ENCODE results near the gene HSD17B8. TPM values are rescaled to one million over a fixed set of nuclear protein-coding genes. Genes with fewer than 3 reads are reported as not detected.
"Not testable (repeated sequence)": the region's sequence is repeated elsewhere in the genome, so short reads cannot be mapped to it uniquely, and the experiment has no call there.

HSD17B8 gene
- total RNA-seq, 4 donors from 2014 or later: 2.0 to 15.0 (median 12.9) TPM

DNA sequence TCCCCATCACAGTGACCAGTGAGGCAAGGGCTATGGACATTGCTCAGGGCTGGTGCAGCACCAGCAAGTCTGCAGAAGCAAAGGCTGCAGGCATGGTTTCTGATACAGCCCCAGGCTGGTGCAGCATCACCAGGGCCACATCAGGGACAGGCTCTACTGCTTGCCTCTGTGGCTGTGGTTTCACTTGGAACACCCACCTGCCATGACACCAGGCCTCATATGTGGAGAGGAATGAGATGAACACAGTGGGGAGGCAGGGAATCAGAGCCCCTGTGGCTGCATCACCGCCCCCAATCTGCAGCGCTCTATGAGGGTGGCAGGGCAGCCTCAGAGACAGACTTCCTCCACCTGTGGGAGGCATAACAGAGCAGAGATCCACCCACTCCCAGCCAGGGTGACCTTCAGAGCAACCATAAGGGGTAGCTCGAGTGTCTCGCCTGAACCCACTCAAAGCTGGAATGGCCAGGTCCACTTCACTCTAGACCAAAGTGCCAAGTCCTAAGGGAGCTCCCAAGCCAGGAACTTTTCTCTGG, 11.7 kb downstream of the HSD17B8 start:
- intact Hi-C loops (cut with DNase I): no loop called here
- WGBS: 84% methylated on average over 3 of the region's 4 CpGs

DNA sequence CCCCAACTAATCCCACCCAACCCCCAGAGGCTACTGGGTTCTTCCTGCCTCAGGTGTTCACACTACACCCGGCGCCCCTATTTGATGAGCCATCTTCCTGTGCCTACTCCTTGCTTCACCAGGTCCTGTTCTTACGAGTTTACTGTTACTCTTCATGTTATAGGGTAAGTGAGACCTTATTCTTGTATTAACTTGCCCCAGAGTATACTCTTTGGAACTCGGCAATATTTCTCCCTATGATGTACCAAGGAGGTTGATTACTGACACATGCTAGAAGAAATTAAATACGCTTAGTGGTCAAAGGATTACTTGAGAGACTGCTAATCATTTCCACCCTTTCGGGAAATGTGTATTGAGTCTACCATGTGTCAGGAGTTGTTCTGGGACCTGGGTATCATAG, 12.8 kb downstream of the HSD17B8 start:
- no peaks in the 10 kb centered on the region for H3K36me3 ChIP-seq
- H3K4me3 ChIP-seq: no peak overlapping the region
- no peak overlapping the region for H3K27ac ChIP-seq (replicated peaks in 1 of 4)
- no peak for TF ChIP-seq POLR2A (IDR thresholded peaks at IDR 0.05; ENCODE audit: low read depth)
- TF ChIP-seq, protein P1, sequence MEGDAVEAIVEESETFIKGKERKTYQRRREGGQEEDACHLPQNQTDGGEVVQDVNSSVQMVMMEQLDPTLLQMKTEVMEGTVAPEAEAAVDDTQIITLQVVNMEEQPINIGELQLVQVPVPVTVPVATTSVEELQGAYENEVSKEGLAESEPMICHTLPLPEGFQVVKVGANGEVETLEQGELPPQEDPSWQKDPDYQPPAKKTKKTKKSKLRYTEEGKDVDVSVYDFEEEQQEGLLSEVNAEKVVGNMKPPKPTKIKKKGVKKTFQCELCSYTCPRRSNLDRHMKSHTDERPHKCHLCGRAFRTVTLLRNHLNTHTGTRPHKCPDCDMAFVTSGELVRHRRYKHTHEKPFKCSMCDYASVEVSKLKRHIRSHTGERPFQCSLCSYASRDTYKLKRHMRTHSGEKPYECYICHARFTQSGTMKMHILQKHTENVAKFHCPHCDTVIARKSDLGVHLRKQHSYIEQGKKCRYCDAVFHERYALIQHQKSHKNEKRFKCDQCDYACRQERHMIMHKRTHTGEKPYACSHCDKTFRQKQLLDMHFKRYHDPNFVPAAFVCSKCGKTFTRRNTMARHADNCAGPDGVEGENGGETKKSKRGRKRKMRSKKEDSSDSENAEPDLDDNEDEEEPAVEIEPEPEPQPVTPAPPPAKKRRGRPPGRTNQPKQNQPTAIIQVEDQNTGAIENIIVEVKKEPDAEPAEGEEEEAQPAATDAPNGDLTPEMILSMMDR (IDR thresholded peaks at IDR 0.05): no peak
- no peak for TF ChIP-seq EP300 (IDR thresholded peaks at IDR 0.05)
- TF ChIP-seq POLR2AphosphoS5 (IDR thresholded peaks at IDR 0.05): no peak
- no peaks in the 10 kb centered on the region for H3K9me3 ChIP-seq
- intact Hi-C loops (cut with DNase I): no loop called here
- peaks cover 6 to 21% (median 20%) of the 10 kb centered on the region in 4 donors for H3K4me1 ChIP-seq
- peaks cover 0 to 10% (median 0%) of the 10 kb centered on the region in 4 donors for H3K27me3 ChIP-seq
- WGBS: 92% methylated on average over 6 of the region's 6 CpGs
- DNase-seq (ENCODE audit: extremely low spot score): no peak

More for the DNA sequence above, 11.7 kb downstream of the HSD17B8 start:
- H3K4me3 ChIP-seq: no peak overlapping the region
- H3K27ac ChIP-seq (replicated peaks in 1 of 4): no peak overlapping the region
- H3K27me3 ChIP-seq: peaks cover 0 to 10% (median 0%) of the 10 kb centered on the region in 4 donors
- TF ChIP-seq, protein P1 (IDR thresholded peaks at IDR 0.05): no peak
- TF ChIP-seq EP300 (IDR thresholded peaks at IDR 0.05): no peak
- TF ChIP-seq POLR2A (IDR thresholded peaks at IDR 0.05; ENCODE audit: low read depth): no peak
- TF ChIP-seq POLR2AphosphoS5 (IDR thresholded peaks at IDR 0.05): no peak
- H3K9me3 ChIP-seq: no peaks in the 10 kb centered on the region
- H3K36me3 ChIP-seq: peaks cover 0 to 9% (median 8%) of the 10 kb centered on the region in 4 donors
- no peak for DNase-seq (ENCODE audit: extremely low spot score)
- peaks cover 6 to 30% (median 20%) of the 10 kb centered on the region in 4 donors for H3K4me1 ChIP-seq

DNA sequence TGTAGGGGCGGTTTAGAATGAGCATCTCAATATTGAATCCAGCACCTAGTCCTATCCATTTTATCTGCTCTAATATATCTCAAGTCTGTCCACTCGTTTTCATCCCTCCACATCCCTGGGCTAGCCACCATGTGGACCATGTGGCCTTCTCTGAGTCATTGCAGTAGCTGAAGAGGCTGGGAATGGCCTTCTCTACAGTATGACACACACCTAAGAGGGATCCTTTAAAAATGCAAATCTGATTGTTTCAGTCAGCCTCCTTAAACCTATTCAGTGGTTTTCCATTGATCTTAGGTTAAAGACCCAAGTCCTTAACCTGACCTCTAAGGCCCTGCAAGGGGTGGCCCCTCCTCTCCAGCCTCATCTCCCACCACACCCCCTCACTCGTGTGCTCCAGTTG, 13.2 kb downstream of the HSD17B8 start:
- no peaks in the 10 kb centered on the region for H3K36me3 ChIP-seq
- H3K4me3 ChIP-seq: no peak overlapping the region
- no peaks in the 10 kb centered on the region for H3K9me3 ChIP-seq
- H3K4me1 ChIP-seq: peaks cover 4 to 17% (median 16%) of the 10 kb centered on the region in 4 donors
- no peak for DNase-seq (ENCODE audit: extremely low spot score)
- intact Hi-C loops (cut with DNase I): no loop called here
- H3K27ac ChIP-seq (replicated peaks in 1 of 4): no peak overlapping the region
- peaks cover 0 to 10% (median 0%) of the 10 kb centered on the region in 4 donors for H3K27me3 ChIP-seq
- 67% methylated on average over 3 of the region's 3 CpGs for WGBS
- TF ChIP-seq EP300 (IDR thresholded peaks at IDR 0.05): no peak
- TF ChIP-seq, protein P1 (IDR thresholded peaks at IDR 0.05): no peak
- no peak for TF ChIP-seq POLR2AphosphoS5 (IDR thresholded peaks at IDR 0.05)
- no peak for TF ChIP-seq POLR2A (IDR thresholded peaks at IDR 0.05; ENCODE audit: low read depth)

DNA sequence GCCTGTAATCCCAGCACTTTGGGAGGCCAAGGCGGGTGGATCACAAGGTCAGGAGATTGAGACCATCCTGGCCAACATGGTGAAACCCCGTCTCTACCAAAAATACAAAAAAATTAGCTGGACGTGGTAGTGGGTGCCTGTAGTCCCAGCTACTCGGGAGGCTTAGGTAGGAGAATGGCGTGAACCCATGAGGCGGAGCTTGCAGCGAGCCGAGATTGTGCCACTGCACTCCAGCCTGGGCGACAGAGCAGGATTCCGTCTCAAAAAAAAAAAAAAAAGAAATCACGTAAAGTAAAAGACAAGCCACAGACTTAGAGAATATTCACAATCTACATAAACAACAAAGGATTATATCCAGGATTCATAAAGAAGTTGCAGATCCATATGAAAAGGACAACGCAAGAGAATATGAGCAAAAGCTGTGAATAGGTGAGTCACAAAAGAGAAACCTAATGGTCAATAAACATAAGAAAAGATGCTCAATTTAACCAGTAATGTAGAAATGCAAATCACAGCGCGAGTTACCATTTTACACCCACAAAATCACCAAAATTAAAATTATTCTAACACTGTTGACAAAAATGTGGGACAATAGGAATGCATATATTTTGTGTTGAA, 22.2 kb downstream of the HSD17B8 start:
- H3K27ac ChIP-seq (replicated peaks in 1 of 4); intact Hi-C loops (cut with DNase I); H3K36me3 ChIP-seq; H3K4me3 ChIP-seq; H3K9me3 ChIP-seq; DNase-seq (ENCODE audit: extremely low spot score); H3K4me1 ChIP-seq: not testable (repeated sequence)
- H3K27me3 ChIP-seq: peaks cover 0 to 35% (median 1%) of the 10 kb centered on the region in 4 donors
- WGBS: 40% methylated on average over 14 of the region's 14 CpGs

DNA sequence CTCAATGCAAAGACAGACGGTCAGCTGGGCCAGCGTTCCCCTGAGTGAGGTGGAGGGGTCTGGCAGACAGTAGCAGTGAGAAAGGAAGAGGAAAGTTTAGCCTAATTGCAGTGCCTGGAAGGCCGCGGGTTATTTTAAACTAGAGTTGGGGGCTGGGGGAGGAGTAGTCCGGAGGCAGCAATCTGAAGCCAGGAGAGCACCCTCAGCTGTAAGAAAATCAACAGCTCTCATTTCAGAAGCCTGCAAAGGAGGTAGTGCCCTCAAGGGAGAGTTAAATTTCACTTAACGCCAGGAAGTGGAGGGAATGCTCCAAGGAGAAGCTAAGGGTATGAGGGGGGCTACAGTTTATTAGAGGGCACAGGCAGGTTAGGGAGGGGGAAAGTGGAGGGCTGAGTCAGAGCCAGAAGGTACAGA, 30.8 kb downstream of the HSD17B8 start:
- TF ChIP-seq, protein P1 (IDR thresholded peaks at IDR 0.05): no peak
- no peak for TF ChIP-seq POLR2A (IDR thresholded peaks at IDR 0.05; ENCODE audit: low read depth)
- TF ChIP-seq EP300 (IDR thresholded peaks at IDR 0.05): no peak
- peaks cover 0 to 58% (median 5%) of the 10 kb centered on the region in 4 donors for H3K27me3 ChIP-seq
- H3K27ac ChIP-seq (replicated peaks in 1 of 4): no peak overlapping the region
- no peak overlapping the region for H3K4me3 ChIP-seq
- H3K36me3 ChIP-seq: no peaks in the 10 kb centered on the region
- intact Hi-C loops (cut with DNase I): no loop called here
- no peaks in the 10 kb centered on the region for H3K9me3 ChIP-seq
- DNase-seq (ENCODE audit: extremely low spot score): no peak
- no peaks in the 10 kb centered on the region for H3K4me1 ChIP-seq
- WGBS: 13% methylated on average over 6 of the region's 6 CpGs
